Measurements from ENCODE around the gene MRPL23. TPM values are rescaled to one million over a fixed set of nuclear protein-coding genes. Genes with fewer than 3 reads are reported as not detected.

MRPL23 gene
- total and polyA plus RNA-seq, 2 of the 8 experiments (the other 6 are each of a cell fraction or from before 2014, with no cell fraction given): 86.4 to 244 TPM

- TF ChIP-seq BRCA1 (IDR thresholded peaks at IDR 0.05; ENCODE audit: low read depth, low read length): no peak
Observed at GRCh38 chr11:1964348-1964747, 17.2 kb downstream of the MRPL23 start (continued).

Data from H1 (cell line).